HG03521 (cell line): ENCODE data around the gene CBX5.
"Not testable (repeated sequence)": the region's sequence is repeated elsewhere in the genome, so short reads cannot be mapped to it uniquely, and the experiment has no call there.

ENCODE experiments used
- ATAC-seq: cut with Tn5 transposase; IDR thresholded peaks from one replicate; pipeline ENCODE4 v1.9.1; 2021; ENCODE audit warnings: mild to moderate bottlenecking, moderate library complexity; ENCODE audit not compliant: unreplicated experiment

The CBX5 gene

DNA sequence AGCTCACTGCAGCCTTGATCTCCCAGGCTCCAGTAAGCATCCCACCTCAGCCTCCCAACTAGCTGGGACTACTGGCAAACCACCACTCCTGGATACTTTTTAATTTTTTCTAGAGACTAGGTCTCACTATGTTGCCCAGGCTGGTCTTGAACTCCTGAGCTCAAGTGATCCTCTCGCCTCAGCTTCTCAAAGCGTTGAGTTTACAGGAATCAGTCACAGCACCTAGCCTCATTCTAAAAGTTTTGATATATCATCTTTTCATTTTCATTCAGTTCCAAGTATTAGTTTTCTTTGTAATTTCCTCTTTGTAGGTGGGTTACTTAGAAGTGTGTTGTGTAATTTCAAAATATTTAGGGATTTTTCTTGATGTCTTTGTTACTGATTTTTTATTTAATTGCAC, 9.6 kb downstream of the CBX5 start:
- no peak for ATAC-seq

DNA sequence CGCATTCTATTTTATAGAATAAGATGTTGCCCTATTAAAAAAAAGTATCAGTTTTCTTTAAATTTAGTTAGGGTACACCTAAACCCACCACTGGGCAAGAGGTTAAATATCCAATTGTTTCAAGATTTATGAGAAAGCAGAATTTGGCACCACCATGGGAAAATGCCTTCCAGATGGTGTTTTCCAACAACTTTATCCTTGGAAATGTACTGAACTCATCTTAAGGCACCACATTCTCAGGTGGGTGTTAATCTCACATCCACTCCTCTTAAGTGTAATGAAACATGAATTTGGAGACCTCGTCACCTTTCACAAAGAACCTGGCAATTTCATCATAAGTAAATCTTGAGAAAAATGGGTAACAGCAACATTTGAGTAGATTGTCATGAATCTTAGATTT, 13.1 kb downstream of the CBX5 start:
- ATAC-seq, result no peak

DNA sequence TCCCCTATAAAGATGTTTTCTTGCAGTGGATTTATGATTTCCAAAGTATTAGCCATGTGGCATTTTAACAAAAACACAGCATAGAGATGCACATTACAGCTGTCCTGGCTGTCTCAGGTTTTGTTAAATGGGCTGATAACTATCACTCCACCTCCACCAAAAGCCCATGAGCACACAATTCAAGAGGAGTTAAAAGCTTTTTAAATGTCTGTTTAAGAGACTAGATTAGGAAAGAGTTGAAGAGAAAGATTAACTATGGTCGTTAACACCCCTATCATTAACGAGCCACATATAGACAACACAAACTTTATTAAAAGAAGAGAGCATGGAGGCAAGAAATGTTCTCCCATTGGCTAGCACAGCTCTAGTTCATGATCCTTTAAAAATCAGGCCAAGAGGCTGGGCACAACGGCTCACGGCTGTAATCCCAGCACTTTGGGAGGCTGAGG, 14.5 kb downstream of the CBX5 start:
- ATAC-seq, result no peak

DNA sequence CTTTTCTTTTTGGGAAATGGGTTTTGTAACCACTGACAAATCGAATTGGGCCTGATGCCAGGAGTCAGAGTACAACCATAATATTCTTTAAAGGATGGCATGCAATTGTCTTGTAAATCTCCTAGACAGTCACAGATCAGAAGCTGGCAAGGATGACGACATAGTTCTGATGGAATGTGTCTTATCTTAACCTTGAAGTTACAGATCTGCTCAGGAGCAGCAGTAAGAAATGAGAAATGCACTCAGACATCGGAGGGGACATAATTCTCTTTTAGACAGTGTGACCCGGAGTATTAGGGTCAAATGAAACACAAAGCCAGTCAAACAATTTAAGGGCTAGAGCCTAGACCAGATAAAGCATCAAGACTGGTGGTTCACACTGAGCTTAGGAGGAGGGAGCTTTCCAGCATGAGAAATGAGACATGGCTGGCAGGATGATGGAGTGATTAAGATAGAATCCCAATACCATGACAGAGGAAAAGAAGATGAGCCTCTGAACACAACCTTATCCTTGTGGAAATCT, 17.5 kb downstream of the CBX5 start:
- no peak for ATAC-seq

DNA sequence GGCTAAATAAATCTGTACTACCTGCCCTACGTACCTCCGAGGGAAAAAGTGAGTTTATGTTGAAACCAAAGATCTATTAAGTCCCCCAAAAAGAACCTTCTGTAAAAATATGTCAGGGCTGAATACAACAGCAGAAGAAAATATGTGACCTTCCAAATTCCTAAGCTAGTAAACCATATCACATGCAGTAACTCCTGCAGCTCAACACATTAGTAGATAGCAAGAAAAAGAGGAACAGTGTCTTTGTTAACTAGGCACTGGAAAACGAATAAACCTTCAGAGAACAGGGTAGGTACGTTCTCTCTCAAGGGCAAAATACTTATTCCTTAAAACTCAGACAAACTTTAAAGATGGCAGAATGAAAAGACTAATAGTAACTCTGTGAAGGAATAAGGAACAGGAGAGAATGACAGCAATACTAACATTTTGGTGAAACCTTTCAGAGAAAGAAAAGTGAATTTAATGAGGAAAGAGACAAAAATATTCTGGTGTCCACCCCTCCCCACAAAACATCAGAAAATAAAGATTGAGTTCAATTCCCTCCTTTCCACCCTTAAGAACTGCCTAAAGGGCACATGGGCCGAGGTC, 18.0 kb downstream of the CBX5 start:
- ATAC-seq, result no peak

DNA sequence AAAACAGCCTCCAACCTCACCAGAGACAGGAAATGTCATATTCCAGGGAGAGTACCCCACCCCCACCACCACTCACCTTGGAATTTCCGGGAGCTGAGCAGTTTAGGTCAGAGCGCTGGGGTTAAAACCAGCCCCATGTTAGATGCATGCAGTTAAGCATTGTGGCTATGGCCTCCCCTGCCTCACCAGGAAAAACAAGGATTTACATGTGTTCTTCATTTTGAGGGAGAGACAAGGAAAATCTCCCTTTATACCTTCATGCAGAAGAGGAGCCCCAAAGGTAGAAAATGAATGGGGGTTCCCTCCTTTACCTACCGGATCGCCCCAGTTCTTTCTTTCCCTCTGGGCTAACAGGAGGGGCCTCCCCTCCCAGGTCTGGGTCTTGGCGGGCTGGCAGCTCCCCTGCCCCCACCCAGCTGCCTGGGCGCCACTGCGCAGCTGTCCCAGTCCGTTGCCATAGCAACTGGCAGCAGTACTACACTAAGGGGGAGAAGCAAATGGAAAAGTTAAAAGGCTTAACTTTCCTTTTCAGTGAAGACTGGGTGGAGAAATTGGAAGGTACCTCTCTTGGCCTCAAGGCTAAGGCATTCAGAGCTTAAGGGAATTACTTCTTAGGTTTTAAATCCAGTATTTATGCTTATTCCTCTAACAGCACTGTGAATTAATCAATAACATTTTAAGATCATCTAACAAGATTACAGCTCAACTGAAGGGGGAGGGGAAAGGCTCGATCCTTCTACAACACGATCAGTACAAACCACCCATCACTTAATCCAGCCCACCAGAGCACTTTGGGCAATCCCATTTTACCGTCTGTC, 20.5 kb downstream of the CBX5 start:
- ATAC-seq, result peak; percentile 75

DNA sequence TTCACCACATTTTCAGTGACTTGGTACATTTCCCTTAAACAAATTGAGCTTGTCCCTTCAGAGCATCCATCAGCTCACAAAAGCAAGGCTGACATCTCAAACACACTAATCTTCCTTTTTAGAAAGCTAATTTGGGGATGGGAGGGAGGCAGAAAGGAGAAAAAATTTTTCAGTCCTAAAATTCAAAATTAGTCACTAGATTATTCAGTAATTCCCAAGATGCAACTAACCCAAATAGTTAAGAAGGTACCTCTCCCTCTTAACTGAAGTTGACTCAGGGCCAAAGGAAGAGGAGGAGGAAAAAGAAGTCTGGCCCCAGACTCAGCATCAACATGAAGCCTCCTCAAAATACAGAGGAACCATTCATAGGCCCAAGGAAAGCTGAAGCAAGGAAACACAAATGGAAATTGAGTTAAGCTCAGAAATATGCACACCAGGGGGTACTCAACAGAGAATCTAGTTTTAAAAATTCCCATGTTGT, 21.7 kb downstream of the CBX5 start:
- ATAC-seq, result no peak

DNA sequence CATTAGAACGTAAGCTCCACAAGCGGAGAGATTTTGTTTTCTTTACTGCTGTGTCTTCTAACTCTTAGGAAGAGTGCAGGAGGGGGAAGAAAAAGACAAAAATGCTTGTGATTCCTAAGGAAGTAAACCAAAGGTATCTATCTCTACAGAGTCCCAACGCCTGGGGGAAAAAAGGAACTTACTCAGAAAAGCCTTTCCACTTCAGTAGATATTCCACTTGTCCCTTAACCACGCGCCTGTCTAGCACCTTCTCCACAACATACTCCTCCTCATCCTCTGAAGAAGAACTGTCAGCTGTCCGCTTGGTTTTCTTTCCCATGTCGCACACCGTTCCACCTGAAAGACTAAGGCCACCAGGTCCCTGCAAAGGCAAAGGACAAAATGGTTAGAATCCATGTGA, 22.6 kb downstream of the CBX5 start:
- no peak for ATAC-seq

DNA sequence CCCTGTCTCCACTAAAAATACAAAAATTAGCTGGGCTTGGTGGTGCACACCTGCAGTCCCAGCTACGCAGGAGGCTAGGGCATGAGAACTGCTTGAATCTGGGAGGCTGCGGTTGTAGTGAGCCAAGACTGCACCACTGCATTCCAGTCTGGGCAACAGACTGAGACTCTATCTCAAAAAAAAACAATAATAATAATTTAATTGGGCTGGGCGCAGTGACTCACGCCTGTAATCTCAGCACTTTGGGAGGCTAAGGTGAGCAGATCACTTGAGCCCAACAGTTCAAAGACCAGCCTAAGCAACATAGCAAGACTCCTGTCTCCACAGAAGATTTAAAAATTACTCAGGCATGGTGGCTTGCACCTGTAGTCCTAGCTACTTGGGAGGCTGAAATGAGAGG, 26.7 kb downstream of the CBX5 start:
- ATAC-seq, result no peak

DNA sequence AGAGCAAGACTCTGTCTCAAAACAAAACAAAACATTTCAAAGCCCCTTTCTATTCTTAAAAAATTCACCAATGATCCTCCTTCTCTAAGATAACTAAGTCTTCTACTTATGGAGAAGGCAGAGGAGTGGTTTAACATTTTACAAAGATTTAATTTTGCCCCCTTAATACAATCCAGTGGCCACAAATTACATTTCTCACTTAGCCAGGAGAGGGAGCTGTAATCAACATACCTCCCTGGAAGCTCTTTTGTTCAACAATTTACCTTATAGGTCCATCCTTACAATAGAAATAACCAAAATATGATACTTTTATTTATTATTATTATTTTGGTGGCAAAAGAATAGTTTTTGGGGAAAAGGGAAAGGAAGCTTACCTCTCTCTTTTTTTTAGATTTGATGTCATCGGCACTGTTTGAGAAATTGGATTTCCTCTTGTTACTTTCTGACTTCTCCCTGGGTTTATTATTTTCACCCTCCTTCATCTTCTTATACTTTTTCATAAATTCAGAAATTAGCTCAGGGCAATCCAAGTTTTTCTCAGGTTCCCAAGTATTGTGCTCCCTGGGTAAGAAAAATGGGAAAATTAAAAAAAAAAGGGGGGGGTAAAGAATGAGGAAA, 28.1 kb downstream of the CBX5 start:
- ATAC-seq, result no peak

DNA sequence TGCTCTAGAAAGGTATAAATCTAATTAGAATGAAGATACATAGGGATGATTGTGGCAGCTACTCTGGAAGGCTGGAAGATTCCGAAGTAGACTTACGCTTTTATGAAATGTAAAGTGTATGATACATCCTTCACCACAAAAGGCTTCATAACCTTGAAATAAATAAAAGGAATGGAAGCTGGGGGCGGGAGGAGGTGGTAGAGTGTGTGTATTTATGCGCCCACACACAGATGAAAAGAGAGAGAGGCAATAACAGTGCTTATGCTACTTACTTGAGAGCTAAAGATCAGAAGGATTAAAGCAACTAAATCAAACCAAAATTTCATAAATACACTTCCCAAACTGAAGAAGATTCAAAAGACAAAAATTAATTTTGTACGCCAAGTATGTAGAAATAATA, 30.4 kb downstream of the CBX5 start:
- no peak for ATAC-seq

DNA sequence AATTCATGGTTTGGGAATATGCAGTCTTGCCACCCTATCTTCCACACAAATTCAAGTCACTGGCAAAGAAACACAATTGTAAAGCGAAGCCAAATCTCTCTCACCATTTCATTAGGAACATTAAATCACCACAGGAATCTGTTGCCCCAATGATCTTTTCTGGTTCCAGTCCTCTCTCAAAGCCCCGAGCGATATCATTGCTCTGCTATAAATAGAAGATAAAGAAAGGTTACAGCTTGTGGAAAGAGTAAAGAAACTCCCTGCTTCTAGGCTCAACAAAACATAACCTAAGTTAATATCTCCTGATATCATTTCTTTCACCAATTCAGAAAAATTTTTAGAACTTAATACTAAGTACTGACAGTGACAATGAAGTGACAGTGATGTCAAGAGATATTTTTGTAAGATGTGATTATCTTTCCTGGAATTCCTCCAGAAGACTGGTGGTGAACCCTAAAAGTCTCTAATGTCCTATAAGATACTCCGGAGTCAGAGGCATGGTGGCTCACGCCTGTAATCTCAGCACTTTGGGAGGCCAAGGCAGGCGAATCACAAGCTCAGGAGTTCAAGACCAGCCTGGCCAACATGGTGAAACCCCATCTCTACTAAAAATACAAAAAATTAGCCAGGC, 33.8 kb downstream of the CBX5 start:
- no peak for ATAC-seq

DNA sequence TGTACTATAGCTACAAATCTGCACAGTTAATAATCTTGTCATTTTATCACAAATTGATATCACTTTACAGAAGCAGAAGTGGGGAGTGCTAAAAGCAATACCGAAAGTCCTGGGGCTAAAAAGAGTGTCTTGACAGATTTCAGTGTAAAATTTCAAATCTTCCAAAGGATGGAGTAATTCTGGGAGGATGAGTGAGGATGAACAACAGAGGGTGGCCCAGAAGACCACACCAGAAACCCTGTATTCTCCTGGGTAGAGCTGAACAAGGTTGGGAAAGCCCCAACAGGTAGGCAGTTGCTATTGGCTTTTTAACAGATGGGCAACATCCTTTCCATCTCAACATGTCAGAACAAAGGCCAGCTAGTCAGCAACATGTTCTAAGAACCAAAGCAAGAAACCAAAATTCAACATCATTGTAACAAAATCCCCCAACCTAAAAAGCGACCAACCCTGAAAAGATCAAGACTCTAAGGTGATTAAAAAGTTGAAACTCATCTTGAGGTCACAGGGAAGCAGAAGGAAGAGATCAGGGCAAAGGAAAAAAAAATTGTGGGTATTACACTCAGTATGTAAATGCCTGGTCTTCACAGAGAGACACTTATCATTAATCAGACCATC, 38.8 kb downstream of the CBX5 start:
- no peak for ATAC-seq

DNA sequence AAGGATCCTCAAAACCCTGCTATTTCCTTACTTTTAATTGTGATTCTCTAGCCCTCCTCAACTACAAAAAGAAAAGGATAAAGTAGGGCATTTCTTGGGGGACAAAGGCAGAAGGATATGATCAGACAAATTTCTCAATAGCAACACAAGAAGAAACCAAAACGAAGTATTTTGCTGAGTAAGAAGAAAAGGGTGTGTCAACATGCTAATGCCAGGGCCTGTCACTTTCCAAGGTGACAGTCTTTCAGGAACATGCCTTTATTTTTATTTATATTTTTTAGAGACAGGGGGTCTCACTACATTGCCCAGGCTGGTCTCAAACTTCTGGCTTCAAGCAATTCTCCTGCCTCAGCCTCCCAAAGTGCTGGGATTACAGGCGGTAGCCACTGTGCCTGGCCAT, 39.8 kb downstream of the CBX5 start:
- no peak for ATAC-seq

DNA sequence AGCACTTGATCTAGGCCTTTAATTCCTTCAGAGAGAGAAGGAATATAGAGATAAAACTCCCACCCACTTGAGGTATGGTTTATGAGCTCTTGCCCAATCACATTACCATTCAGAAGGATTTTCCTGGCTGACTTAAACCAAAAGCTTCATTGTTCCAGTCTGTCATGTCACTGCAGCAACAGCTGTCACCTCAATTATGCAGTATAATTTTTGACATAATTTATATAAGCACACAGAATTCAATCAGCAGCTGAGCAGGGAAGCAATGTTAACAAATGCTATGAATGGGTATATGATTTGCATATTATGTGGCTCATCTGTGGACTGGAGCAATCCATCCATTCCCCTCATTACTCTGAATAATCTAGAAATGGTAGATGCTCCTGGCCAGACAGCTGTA, 40.3 kb downstream of the CBX5 start:
- ATAC-seq, result no peak

DNA sequence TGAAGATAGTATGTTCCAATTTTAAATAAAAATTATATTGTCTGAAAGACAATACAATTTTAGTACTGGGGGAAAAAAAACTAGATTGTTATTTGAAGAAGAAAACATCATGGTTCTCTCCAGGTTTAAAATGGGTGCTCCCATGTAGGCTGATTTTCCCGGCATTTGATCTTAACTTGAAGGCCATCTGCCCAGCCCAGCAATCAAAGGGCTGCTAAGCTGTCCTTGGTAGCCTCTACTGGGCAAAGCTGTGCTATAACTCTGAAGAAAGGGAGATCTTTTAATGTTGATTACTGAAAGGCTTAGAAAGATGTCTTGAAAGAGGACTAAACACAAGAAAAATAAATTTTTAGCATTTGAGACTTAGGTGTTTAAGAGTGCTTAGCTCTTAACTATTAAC, 41.4 kb downstream of the CBX5 start:
- no peak for ATAC-seq

DNA sequence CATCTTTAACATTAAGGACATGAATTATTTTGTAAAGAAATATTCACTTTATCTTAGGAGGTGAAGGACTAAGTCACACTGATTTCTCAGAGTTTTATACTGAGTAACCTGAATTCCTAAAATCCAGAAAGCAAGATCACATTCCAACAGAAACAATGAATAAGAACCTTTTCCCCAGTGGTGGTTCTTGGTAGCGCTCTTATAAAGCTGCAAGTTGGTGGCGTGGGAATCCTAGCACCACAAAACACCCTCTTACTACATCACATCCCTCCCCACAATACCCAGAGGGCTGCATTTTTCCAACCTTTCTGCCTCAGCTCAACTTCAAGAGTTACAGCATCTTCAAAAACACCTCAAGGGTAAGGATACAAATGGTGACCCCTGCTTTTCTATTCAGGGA, 47.1 kb downstream of the CBX5 start:
- ATAC-seq, result no peak

DNA sequence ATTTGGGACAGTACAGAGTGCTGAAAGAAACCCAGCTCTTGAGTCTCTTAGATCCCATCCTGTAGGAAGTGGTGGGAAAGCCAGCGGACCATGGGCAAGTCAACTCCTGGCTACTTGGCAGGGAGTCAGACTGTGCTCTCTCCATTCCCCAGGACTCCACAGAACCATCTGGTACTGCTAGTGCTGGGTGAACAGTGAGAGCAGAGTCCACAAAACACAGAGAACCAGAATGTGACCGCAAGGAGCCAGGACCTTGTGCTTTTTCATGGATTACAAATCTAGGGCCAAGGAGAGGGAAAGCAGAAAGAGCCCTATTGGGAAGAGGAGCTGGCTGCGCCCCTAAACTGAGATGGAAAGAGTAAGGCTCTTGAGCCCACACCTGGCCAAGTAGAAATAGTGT, 48.7 kb downstream of the CBX5 start:
- not testable (repeated sequence) for ATAC-seq

DNA sequence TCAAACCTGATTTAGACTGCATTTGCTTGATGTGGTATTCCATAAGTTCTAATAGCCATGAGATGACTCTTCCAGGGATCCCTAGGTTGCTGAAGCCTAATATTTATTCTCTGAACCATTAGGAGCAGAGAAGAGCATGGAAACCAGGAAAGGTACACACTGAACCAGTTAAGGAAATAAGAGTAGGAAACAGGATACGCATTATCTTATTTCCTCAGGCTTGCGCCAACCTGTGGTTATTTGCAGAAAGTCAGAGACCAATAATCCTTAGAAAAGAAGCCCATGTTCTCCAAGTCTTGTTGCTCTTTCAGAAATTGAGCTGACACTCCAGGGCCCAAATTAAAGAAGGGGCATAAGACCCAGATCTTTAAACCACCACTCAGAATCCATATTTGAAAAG, 49.4 kb downstream of the CBX5 start:
- no peak for ATAC-seq

DNA sequence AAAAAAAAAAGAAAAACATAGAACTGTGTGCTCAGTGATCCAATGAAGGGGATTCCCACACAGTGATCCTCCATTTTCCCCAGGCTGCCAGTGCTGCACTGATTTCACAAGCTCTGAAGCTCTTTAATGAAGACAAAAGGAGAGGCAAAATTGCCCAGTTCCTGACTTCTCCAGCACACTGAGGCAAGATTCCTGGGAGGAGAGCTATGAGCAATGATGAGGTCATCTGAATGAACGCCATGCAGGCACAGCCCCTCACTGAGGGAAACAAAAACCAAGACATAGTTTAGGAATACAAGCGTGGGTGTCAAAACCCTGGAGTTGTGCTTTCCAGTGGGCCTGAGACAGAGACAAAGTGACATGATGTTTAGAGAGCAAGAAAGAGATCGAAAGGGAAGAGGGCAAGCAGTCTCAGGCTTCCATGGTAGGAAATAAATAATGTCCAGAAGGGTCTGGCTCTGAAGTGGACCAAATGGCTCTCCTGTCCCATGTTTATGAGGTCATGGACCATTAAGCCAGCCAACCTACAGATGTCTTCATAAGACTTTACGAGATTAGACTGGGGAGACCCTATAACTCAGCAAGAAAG, 50.2 kb downstream of the CBX5 start:
- ATAC-seq, result no peak

DNA sequence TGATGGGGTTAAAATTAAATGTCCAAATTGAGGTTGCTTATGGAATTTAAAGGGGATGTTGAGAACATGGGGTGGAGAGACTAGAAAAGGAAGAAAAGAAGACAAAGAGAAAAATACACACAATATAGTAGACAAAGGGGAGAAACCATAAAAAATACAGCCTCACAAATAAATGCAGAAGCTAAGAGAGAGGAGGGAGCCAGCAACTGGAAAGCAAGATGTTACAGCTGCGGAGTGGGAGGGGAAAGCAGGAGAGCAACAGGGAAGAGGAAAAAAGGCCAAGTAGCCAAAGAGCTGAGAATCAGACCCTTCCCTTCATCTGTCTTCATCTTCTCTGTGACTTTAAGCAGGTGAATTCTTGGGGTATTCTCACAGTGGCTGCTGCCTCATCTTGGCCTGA, 51.5 kb downstream of the CBX5 start:
- ATAC-seq, result no peak
